Adrenal gland (tissue), 12 donors: Measurements from ENCODE around the gene TMEM141. TPM values are rescaled to one million over a fixed set of nuclear protein-coding genes. Genes with fewer than 3 reads are reported as not detected.
A peak's percentile ranks its signal among the peaks of the same experiment; 100 is the strongest.

Experiments used
- DNase-seq, 7 donors: peaks; one replicate each; pipeline ENCODE4 v3.0.0-alpha.2; 2019 to 2020
- H3K27ac ChIP-seq, 5 donors: fragments of 200-600 bp; sonication (generic) in 4 of 5; 1 replicate in 3 of 5; 2 replicates in 2 of 5; pipeline versions ENCODE4 v1.5.1 to v1.8.0; 2016 to 2020; ENCODE audit warnings: mild to moderate bottlenecking in 1 of 5
- H3K27me3 ChIP-seq: fragments of 200-600 bp; 2 replicates; pipeline ENCODE4 v1.8.0; 2021
- H3K36me3 ChIP-seq, 2 donors: fragments of 200-600 bp; replicated peaks in 1 of 2; 1 replicate in 1 of 2; 2 replicates in 1 of 2; pipeline versions ENCODE4 v1.5.1 to v1.8.0; 2018 to 2022
- H3K4me1 ChIP-seq, 2 donors: fragments of 200-600 bp; replicated peaks in 1 of 2; 1 replicate in 1 of 2; 2 replicates in 1 of 2; pipeline versions ENCODE4 v1.5.1 to v1.8.0; 2018 to 2021
- H3K4me3 ChIP-seq, 4 donors: fragments of 200-600 bp; sonication (generic) in 3 of 4; one replicate each; pipeline ENCODE4 v1.5.1; 2016 to 2018
- H3K9me3 ChIP-seq, 3 donors: fragments of 200-600 bp; sonication (generic) in 1 of 3; replicated peaks in 1 of 3; 1 replicate in 2 of 3; 2 replicates in 1 of 3; pipeline versions ENCODE4 v1.5.1 to v1.8.0; 2016 to 2021
- POLR2A ChIP-seq, 2 donors: fragments of 450-650 bp; IDR thresholded peaks; one replicate each; pipeline ENCODE4 v1.6.1; 2017; ENCODE audit warnings: antibody characterized with exemption in 2 of 2, mild to moderate bottlenecking in 2 of 2, moderate library complexity in 1 of 2
- WGBS, 4 donors: extraction: QIAGEN DNeasy Blood & Tissue Kit in 2 of 4; methylation state at CpG; one replicate each; pipeline versions ENCODE4 v1.1.5 to v1.1.7; 2013 to 2017; 5-methylcytosine and 5-hydroxymethylcytosine counted together
- intact Hi-C, 2 donors: fragments of 100-400 bp; cut with DNase I; formaldehyde crosslinking; loops; one replicate each; pipeline versions ENCODE4 v1.14.1 to v1.15.0; 2022 to 2023
- polyA plus RNA-seq, 3 donors: library from polyadenylated mRNA; stranded (reverse); fragments of 200-250 nt in 2 of 3; fragments of 350-450 nt in 1 of 3; fragmentation: Illumina TruSeq in 1 of 3; extraction: RNeasy Lipid Tissue Mini Kit (QIAGEN cat#74804) in 1 of 3; gene quantifications; one replicate each; pipeline ENCODE4 v1.2.3, GENCODE V29; 2013 to 2014
- total RNA-seq, 9 donors: library from RNA; depleted of rRNA in 4 of 9; stranded (reverse); fragments of >200 nt in 4 of 9; fragments of 120-200 nt in 1 of 9; fragmentation: NEBNext Ultra II Directional in 1 of 9; extraction: Animal tissue kit (Norgen Biotek cat#: 25700) in 1 of 9; gene quantifications; one replicate each; pipeline versions ENCODE4 v1.1.0 to v1.2.4, GENCODE V29; 2013 to 2023
- TF ChIP-seq, protein P1 (sequence below), 6 experiments: fragments of 450-650 bp in 4 of 6; fragments of 200-600 bp in 2 of 6; sonication (generic) in 1 of 6; IDR thresholded peaks; 1 replicate in 5 of 6; 2 replicates in 1 of 6; pipeline versions ENCODE4 v1.5.1 to v1.8.0; 2016 to 2021; ENCODE audit warnings: antibody characterized with exemption in 6 of 6, mild to moderate bottlenecking in 2 of 6, moderate library complexity in 1 of 6
- donor health status: healthy with polysubstance abuse.
- donor health status: Bipolar disorder and iron deficiency.
- donor health status: DM: yes; HTN: yes; CAD: no.
- donor health status: DM: no; HTN: no; CAD: no.
- donor health status: DM: no; HTN: no; CAD: no.
- donor health status: DM: yes; HTN: yes; CAD: no.

TMEM141 gene
- total and polyA plus RNA-seq, 12 donors = 31.3 to 94.8 (median 58.9) TPM

DNA sequence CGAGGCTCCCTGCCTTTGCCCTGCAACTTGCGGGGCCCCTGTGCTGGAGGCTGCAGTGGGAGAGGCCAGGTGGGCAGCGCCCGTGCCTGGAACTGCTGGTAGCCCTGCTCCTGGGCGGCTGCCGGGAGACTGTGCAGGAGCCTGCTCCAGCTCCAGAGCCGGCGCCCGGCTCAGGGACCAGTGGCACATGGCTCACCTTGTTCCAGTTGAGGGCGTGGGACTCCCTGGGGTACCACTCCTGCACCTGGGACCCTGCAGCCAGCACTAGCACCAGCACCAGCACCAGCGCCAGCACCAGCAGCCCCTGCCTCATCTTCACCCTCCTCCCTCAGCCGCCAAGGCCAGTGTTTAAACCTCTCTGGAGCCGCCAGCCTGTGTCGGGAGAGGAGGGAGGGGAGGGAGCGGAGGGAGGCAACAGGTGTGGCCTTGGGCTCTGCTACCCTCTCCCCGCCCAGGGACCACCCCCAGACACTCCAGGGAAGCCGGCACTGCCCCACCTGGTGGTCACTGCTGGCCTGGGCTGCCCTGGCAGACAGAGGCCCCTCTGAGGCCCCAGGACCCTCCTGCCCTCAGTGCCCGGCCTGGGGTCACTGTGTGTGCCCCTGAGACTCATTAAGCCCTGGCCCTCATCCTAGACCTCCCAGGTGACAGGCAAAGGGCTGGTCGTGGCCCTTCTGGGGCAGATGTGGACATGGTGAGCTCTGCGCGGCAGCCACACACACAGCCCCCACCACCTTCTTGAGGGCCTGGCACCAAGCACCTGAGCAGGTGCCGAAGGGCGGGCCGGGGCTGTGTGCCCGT, 48.4 kb upstream of the TMEM141 start, which contains the start of gene LCN10:
Gene LCN10 (minus strand): TSS at position 350 of the 801 bp plus-strand sequence. CDS start 37 bp downstream, at position 313.
- Histone ChIP-seq H3K36me3 (no peaks in the 10 kb centered on the region), H3K4me3 (no peak within 1 kb of the TSS), H3K27ac (no peak within 1 kb of the TSS), H3K4me1 (peaks cover 0 to 6% of the 10 kb centered on the region in 2 donors), H3K9me3 (no peaks in the 10 kb centered on the region), H3K27me3 (peaks cover 24% of the 10 kb centered on the region)
- intact Hi-C loops = no loop called here
- TF ChIP-seq POLR2A (IDR thresholded peaks at IDR 0.05) = no peak
- TF ChIP-seq, protein P1, sequence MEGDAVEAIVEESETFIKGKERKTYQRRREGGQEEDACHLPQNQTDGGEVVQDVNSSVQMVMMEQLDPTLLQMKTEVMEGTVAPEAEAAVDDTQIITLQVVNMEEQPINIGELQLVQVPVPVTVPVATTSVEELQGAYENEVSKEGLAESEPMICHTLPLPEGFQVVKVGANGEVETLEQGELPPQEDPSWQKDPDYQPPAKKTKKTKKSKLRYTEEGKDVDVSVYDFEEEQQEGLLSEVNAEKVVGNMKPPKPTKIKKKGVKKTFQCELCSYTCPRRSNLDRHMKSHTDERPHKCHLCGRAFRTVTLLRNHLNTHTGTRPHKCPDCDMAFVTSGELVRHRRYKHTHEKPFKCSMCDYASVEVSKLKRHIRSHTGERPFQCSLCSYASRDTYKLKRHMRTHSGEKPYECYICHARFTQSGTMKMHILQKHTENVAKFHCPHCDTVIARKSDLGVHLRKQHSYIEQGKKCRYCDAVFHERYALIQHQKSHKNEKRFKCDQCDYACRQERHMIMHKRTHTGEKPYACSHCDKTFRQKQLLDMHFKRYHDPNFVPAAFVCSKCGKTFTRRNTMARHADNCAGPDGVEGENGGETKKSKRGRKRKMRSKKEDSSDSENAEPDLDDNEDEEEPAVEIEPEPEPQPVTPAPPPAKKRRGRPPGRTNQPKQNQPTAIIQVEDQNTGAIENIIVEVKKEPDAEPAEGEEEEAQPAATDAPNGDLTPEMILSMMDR (IDR thresholded peaks at IDR 0.05) = peak in 1 of 6 experiments; percentile 12
- WGBS, 4 donors = 19 to 41% (median 38%) methylated on average over 2 to 25 of the region's 25 CpGs
- no peak for DNase-seq

DNA sequence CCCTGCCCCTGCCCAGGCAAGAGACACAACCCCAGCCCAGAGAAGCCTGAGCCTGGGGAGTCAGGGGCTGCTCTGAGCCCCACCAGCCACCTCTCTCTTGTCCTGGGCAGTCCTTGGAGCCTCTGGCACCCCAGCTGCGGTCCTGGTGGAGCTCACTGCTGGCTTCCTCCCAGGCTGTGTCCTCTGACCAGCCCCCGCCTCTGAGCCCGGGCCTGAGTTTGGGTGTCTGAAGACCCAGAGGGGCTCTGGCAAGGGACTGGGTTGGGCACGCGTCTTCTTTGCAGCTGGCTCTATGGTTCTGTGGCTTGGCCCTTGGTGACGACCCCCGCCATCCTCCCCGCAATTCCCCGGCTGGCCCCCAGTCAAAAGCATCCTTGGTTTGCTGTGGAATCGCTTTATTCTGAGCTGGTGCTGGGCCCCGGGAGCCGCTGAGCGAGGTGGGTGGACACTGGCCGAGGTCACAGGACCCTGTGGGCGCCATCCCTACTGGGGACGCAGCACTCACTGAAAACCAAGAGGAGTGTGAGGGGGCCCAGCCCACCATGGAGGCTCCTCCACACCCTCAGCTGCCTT, 47.4 kb upstream of the TMEM141 start:
- Histone ChIP-seq H3K27ac (no peak overlapping the region), H3K36me3 (no peaks in the 10 kb centered on the region), H3K9me3 (no peaks in the 10 kb centered on the region), H3K4me1 (peaks cover under 1 to 9% of the 10 kb centered on the region in 2 donors), H3K27me3 (peaks cover 24% of the 10 kb centered on the region), H3K4me3 (no peak overlapping the region)
- intact Hi-C loops = no loop called here
- no peak for TF ChIP-seq POLR2A (IDR thresholded peaks at IDR 0.05)
- TF ChIP-seq, protein P1 (IDR thresholded peaks at IDR 0.05) = no peak
- WGBS, 4 donors = 80 to 94% (median 88%) methylated on average over 6 to 16 of the region's 16 CpGs
- DNase-seq = no peak

DNA sequence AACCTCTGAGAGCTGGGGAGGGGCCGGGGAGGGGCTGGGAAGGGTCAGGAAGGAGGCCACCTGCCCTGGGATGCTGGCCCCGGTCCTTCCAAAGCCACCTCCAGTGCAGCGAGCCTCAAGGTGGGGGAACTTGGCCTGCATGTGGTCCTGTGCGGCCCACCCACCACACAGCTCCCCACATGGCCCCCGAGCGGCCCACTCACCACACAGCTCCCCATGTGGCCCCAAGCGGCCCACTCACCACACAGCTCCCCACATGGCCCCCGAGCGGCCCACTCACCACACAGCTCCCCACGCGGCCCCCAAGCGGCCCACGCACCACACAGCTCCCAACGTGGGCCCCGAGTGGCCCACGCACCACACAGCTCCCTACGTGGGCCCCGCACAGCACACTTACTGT, 46.4 kb upstream of the TMEM141 start:
- Histone ChIP-seq H3K9me3 (no peaks in the 10 kb centered on the region), H3K27me3 (peaks cover 24% of the 10 kb centered on the region), H3K27ac (no peak overlapping the region), H3K4me3 (no peak overlapping the region), H3K4me1 (peaks cover 5 to 15% of the 10 kb centered on the region in 2 donors), H3K36me3 (no peaks in the 10 kb centered on the region)
- 80 to 92% (median 88%) methylated on average over 4 to 18 of the region's 18 CpGs for WGBS, 4 donors
- TF ChIP-seq POLR2A (IDR thresholded peaks at IDR 0.05) = no peak
- TF ChIP-seq, protein P1 (IDR thresholded peaks at IDR 0.05) = no peak
- intact Hi-C loops = no loop called here
- DNase-seq = no peak

DNA sequence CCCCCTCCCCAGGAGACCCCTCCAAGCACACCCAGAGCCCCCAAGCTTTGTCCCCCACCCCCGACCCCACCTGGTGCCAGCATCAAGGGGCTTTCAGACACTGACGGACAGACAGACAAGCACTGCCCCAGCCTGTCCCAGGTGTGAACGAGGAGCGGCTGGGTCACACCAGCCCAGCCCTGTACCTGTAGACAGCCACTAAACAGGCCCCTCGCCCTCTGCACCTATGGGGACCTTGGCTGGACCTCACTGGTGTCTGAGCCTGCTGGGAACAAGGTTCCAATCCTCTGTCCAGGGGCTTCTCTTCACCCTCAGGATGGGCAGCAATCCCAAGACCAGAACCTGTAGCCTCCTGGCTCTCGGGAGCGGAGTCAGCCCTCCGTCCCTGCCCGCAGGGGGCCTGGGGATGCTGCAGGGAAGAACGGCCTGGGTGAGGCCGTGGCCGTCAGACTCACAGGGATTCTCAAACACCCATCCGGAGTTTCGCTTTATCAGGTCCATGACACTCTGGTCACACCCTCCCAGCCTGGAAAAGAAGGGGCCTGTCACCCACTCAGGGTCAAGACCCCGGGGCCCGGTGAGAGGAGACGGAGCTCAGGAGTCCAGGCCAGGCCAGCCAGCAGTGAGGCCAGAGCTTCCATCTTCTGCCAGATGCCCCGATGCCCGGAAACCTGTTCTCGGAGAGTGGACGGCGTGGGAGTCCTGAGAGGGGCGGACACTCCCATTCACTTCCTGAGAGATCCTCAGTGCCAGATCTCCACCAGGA, 45.6 kb upstream of the TMEM141 start:
- no peak for DNase-seq
- H3K27me3 ChIP-seq = peaks cover 24% of the 10 kb centered on the region
- H3K4me1 ChIP-seq = peaks cover 5 to 15% of the 10 kb centered on the region in 2 donors
- H3K9me3 ChIP-seq = no peaks in the 10 kb centered on the region
- H3K36me3 ChIP-seq = no peaks in the 10 kb centered on the region
- no peak overlapping the region for H3K4me3 ChIP-seq
- intact Hi-C loops = no loop called here
- 88 to 93% (median 89%) methylated on average over 6 to 23 of the region's 23 CpGs for WGBS, 4 donors
- no peak overlapping the region for H3K27ac ChIP-seq
- no peak for TF ChIP-seq POLR2A (IDR thresholded peaks at IDR 0.05)
- TF ChIP-seq, protein P1 (IDR thresholded peaks at IDR 0.05) = no peak
